GM12872 (cell line): ENCODE measurements around the gene GPR68.

ENCODE experiments used
- CTCF ChIP-seq: IDR thresholded peaks from 3 replicates; pipeline ENCODE4 v1.5.1; 2011; ENCODE audit warnings: low read depth, mild to moderate bottlenecking, low read length, moderate library complexity; ENCODE audit not compliant: insufficient read depth

GPR68 gene

GRCh38 chr14:91230397-91231035 is 14.0 kb downstream of the GPR68 start:
- no peak for TF ChIP-seq CTCF

GRCh38 chr14:91229743-91230200 is 14.7 kb downstream of the GPR68 start:
- no peak for TF ChIP-seq CTCF

DNA sequence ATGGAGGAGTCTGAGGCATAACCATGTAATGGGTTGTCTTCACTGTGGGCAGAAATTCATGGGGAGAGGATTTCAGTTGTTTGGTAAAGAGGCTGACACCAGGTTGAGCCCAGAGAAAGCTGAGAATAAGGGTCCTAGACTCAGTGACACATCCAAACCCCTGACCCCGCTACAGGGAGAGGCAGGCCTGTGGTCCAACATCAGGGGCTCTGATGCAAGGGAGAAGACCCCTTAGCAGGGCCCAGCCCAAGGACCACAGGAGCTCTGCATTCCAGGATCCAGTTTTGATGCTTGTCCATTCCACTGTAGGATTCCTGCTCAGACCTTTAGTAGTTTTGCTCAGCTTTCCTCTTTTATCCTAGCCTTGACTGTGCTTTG is 15.5 kb downstream of the GPR68 start:
- no peak for TF ChIP-seq CTCF

GRCh38 chr14:91228112-91229004 is 16.1 kb downstream of the GPR68 start:
- no peak for TF ChIP-seq CTCF

GRCh38 chr14:91227183-91227628 is 17.3 kb downstream of the GPR68 start:
- TF ChIP-seq CTCF, result no peak

DNA sequence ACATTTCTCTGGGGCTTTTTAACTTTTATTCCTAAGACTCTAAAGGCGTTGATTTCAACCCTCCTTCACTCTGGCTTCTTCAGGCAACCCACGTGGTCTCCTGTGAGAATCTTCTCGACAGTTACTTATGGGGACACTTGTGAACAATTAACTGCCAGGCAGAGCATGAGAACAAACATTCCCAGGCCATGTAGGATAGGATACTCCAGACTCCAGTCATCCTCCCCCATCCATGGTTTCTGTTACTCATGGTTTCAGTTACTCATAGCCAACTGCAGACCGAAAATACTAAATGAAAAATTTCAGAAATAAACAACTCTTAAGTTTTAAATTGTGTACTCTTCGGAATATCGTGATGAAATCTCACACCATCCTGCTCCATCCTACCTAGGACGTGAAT is 19.5 kb downstream of the GPR68 start:
- TF ChIP-seq CTCF, result no peak

DNA sequence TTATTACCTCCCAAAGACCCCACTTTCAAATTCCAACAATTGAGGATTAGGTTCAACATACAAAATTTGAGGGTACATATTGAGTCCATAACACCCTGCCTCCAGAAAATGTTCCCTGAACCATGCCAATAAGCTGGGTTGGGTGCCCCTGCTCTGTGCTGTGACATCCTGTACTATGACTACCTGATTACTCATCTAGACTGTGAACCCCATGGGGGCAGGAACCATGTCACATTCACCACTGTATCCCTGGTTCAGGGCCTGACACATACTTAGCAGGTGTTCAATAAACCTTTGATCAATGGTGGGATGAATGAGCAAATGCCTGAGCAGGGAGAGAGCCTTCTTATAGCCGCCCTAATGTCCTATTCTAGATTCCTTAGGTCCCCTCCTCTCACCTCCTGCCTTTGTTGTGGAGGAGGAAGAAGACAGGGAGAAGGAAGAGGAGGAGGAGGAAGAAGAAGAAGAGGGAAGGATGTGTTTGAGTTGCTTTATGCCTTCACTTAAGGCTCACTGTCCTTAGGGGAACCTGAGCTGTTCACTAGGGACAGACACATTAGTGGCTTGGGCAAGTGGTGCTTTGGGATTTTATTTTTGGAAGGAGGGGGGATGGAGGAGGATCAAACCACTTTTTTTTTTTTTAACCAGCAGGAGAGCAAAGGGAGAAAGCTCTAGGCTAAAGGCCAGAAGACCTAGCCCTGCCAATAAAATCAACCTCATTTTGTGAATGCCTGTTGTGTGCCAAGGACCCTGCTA is 21.3 kb downstream of the GPR68 start:
- no peak for TF ChIP-seq CTCF
